ENCODE results near the gene NLGN1.
"Not testable (repeated sequence)": the region's sequence is repeated elsewhere in the genome, so short reads cannot be mapped to it uniquely, and the experiment has no call there.

The NLGN1 gene

GRCh38 chr3:174168026-174168425 lies 770.5 kb downstream of the NLGN1 start:
- DNase-seq (ENCODE audit: low spot score): no peak

- DNase-seq (ENCODE audit: low spot score): no peak
Observed at GRCh38 chr3:174168538-174169254, 771.2 kb downstream of the NLGN1 start.

GRCh38 chr3:174169736-174170135 lies 772.2 kb downstream of the NLGN1 start:
- no peak for DNase-seq (ENCODE audit: low spot score)

GRCh38 chr3:174170248-174170647 lies 772.7 kb downstream of the NLGN1 start:
- no peak for DNase-seq (ENCODE audit: low spot score)

- no peak for DNase-seq (ENCODE audit: low spot score)
Observed at GRCh38 chr3:174186377-174186989, 788.9 kb downstream of the NLGN1 start.

- DNase-seq (ENCODE audit: low spot score): no peak
Observed at GRCh38 chr3:174191380-174191779, 793.8 kb downstream of the NLGN1 start.

- DNase-seq (ENCODE audit: low spot score): no peak
Observed at GRCh38 chr3:174191895-174192294, 794.4 kb downstream of the NLGN1 start.

GRCh38 chr3:174192471-174192870 lies 794.9 kb downstream of the NLGN1 start:
- no peak for DNase-seq (ENCODE audit: low spot score)

GRCh38 chr3:174193604-174194003 lies 796.1 kb downstream of the NLGN1 start:
- DNase-seq (ENCODE audit: low spot score): no peak

GRCh38 chr3:174197416-174197815 lies 799.9 kb downstream of the NLGN1 start:
- DNase-seq (ENCODE audit: low spot score): no peak

GRCh38 chr3:174198199-174198598 lies 800.7 kb downstream of the NLGN1 start:
- DNase-seq (ENCODE audit: low spot score): no peak

- DNase-seq (ENCODE audit: low spot score): no peak
Observed at GRCh38 chr3:174199696-174200095, 802.2 kb downstream of the NLGN1 start.

- no peak for DNase-seq (ENCODE audit: low spot score)
Observed at GRCh38 chr3:174202116-174202515, 804.6 kb downstream of the NLGN1 start.

- DNase-seq (ENCODE audit: low spot score): no peak
Observed at GRCh38 chr3:174202561-174202960, 805.0 kb downstream of the NLGN1 start.

- DNase-seq (ENCODE audit: low spot score): no peak
Observed at GRCh38 chr3:174204765-174205164, 807.2 kb downstream of the NLGN1 start.

- DNase-seq (ENCODE audit: low spot score): no peak
Observed at GRCh38 chr3:174206607-174207192, 809.2 kb downstream of the NLGN1 start.

- DNase-seq (ENCODE audit: low spot score): no peak
Observed at GRCh38 chr3:174208161-174208560, 810.6 kb downstream of the NLGN1 start.

GRCh38 chr3:174211896-174212295 lies 814.4 kb downstream of the NLGN1 start:
- DNase-seq (ENCODE audit: low spot score): not testable (repeated sequence)

- DNase-seq (ENCODE audit: low spot score): no peak
Observed at GRCh38 chr3:174215456-174215855, 817.9 kb downstream of the NLGN1 start.

GRCh38 chr3:174216019-174216418 lies 818.5 kb downstream of the NLGN1 start:
- DNase-seq (ENCODE audit: low spot score): no peak

GRCh38 chr3:174216946-174217718 lies 819.6 kb downstream of the NLGN1 start:
- no peak for DNase-seq (ENCODE audit: low spot score)

GRCh38 chr3:174218016-174218415 lies 820.5 kb downstream of the NLGN1 start:
- no peak for DNase-seq (ENCODE audit: low spot score)

- DNase-seq (ENCODE audit: low spot score): no peak
Observed at GRCh38 chr3:174219738-174220137, 822.2 kb downstream of the NLGN1 start.
